C4-2B (cell line): ENCODE measurements around the gene ABCC6.

Experiments
- CTCF ChIP-seq: fragments of 450-650 bp; conservative IDR thresholded peaks from 2 replicates; pipeline ENCODE4 v1.5.1; 2017; ENCODE audit warnings: mild to moderate bottlenecking
- ZFX ChIP-seq: fragments of 450-650 bp; IDR thresholded peaks from 2 replicates; pipeline ENCODE4 v1.6.1; 2017

GRCh38 chr16:16105646-16106045 is 117.6 kb downstream of the ABCC6 start:
- TF ChIP-seq CTCF (no peak), ZFX (no peak)
